ENCODE measurements around the gene KLHDC7B.

GRCh38 chr22:50544078-50544745, 1.5 kb upstream of the KLHDC7B start:
- no peak for TF ChIP-seq CTCF (conservative IDR thresholded peaks at IDR 0.05; ENCODE audit: low read depth, low read length)
- TF ChIP-seq EZH2 (IDR thresholded peaks at IDR 0.05; ENCODE audit: low read length, unreplicated experiment): no peak
- TF ChIP-seq EZH2phosphoT487 (IDR thresholded peaks at IDR 0.05; ENCODE audit: borderline replicate concordance, low read length): no peak
